GM18526 (cell line): ENCODE results near the gene BSG.

Experiments
- POLR2A ChIP-seq: IDR thresholded peaks from 3 replicates; pipeline ENCODE4 v1.6.1; 2011; ENCODE audit not compliant: insufficient read length; ENCODE audit errors: extremely low read depth

Gene BSG

DNA sequence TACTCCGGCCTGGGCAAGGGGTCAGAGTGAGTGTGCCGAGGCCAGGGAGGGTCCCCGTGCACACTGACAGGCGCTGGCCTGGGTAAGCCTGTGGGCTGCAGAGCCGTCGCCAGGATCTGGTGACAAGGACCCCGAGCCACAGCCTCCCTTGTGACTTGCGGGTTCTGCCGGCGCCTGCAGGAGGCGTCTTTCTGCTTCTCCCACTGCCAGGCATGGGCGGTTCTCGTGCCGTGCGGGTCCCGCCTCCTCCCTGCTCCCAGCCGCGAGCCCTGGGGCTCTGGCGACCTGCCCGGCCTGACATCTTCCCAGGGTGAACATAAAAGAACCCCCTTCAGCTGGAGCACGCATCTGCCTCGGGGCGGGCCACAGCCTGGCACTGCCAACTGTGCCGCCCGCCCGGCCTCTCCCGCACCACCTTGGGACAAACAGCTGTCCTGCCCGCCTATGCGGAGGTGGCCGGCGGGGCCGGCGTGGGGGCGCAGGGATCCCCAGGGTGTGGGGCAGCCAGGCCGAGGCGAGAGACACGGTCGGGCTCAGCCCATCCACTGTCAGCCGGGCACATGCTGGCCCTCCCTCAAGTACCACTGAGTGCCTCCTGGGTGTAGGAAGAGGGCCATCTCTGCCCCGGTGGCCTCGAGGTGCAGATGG, 15.8 kb downstream of the BSG start:
- no peak for TF ChIP-seq POLR2A

DNA sequence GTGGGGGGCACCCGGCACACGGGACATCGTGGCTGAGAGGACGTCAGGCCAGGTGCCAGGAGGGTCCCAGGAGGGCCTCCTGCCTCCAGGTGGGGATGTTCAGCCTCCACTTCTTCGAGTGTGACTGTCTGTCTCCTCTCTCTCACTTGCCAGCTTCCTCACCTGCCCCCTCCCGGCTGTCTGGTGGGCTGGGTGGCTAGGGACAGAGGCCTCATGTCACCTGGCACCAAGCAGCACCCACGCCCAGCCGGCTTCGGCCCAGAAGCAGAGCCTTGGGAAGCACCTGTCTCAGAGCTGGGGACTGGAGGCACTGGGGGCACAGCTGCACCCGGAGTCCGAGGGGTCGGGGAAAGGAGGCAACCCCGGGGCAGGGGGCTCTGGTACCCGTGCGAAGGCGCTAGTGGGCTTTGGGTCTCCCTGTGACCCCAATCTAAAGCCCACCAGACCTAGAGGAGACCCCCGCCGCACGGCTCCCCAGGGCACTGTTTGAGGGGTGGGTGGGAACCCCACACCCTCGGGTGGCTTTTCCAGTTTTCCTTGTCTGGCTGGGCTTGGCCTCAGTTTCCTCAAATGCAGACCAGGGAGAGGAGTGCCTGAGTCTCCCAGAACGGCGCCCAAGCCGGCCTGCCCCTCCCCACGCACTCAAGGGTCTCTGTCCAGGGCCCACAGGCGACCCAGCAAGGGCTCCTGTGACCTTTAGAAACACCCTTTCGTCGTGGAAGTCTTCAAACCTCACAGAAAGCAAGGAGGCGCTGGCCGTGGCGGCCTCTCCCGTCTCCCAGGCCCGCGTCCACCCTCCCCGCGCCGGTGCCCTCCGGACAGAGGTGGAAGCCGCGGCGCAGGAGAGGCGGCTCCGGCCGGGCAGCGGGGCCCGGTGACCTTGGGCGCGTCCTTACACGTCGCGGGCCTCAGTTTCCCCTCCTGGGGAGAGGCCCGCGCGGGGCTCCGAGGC, 16.6 kb downstream of the BSG start:
- TF ChIP-seq POLR2A = no peak

DNA sequence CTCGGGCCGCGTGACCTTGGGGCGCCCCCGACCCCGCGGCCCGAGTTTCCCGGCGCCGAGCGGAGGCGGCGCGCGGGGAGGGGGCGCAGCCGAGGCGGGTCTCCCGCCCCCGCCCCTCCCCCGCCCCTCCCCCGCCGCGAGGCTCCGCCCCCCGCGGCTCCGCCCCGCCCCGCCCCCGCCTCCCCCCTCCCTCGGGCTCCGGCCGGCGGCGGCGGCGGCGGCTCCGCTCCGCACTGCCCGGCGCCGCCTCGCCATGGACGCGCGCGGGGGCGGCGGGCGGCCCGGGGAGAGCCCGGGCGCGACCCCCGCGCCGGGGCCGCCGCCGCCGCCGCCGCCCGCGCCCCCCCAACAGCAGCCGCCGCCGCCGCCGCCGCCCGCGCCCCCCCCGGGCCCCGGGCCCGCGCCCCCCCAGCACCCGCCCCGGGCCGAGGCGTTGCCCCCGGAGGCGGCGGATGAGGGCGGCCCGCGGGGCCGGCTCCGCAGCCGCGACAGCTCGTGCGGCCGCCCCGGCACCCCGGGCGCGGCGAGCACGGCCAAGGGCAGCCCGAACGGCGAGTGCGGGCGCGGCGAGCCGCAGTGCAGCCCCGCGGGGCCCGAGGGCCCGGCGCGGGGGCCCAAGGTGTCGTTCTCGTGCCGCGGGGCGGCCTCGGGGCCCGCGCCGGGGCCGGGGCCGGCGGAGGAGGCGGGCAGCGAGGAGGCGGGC, 17.4 kb downstream of the BSG start, which contains the start of gene HCN2:
HCN2 (plus strand) TSS at position 189 of the 703 bp plus-strand sequence; CDS start at position 254, 65 bp downstream.
- TF ChIP-seq POLR2A = no peak

DNA sequence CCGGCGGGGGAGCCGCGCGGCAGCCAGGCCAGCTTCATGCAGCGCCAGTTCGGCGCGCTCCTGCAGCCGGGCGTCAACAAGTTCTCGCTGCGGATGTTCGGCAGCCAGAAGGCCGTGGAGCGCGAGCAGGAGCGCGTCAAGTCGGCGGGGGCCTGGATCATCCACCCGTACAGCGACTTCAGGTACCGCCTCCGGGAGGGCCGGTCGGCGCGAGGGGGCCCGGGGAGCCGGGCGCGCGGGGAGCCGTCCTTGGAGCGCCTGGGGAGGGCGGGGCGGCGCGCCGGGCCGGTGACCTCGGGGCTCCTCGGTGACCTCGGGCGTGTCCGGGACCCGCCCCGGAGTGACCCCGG, 18.0 kb downstream of the BSG start:
- TF ChIP-seq POLR2A = no peak

DNA sequence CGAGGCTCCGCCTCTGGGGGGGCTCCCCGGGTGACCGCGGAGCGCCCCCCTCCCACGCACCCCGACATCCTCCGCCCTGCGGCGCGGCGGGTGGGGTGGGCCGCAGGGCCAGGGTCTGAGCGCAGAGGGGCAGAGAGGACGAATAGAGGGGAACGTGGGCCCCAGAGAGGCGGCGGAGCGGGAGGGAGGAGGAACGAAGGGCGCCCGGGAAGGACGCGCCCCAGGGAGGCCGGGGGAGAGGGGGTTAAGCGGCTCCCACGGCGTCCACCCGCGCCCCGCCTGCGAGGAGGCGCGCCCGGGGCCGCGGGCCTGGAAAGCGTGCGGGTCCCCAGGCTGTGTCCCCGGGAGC, 18.3 kb downstream of the BSG start:
- no peak for TF ChIP-seq POLR2A

DNA sequence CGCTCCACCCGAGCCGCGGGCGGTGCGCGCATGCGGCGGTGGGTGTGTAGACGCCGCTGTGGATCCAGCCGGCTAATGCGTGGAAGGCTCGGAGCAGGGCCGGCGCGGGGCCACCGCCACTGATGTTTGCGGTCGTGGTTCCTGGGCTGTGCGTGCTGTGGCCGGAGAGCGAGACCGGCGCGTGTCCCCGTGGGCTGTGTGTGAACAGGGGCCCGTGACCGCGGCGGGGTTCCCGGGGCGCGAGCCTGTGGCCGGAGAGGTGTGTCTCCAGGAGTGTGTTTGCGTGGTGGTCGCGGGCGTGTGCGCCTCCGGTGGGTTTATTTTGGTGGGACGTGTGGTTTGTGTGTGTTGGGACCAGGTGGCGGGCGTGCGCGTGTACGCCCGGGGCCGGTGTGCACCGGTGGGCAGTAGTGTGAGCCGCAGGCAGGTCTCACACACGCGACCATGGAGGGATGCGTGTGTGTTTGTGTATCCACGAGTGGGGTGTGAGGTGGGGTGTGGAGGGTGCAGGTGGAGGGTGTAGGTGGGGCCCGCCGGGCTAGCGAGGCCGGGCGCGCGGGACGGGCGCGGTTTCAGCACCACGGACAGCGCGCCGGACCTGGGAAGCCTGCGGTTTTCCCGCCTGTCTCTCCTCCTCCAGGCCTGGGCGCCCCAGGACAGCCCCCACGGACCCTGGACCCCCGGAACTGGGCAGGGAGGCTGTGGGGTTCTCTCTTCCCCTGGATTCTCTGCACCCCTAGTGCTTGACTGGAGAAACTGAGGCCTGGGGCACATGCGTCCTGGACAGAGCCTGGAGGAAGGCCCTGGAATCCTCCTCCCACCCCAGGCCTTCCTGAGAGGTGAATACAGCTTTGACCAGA, 18.9 kb downstream of the BSG start:
- no peak for TF ChIP-seq POLR2A

DNA sequence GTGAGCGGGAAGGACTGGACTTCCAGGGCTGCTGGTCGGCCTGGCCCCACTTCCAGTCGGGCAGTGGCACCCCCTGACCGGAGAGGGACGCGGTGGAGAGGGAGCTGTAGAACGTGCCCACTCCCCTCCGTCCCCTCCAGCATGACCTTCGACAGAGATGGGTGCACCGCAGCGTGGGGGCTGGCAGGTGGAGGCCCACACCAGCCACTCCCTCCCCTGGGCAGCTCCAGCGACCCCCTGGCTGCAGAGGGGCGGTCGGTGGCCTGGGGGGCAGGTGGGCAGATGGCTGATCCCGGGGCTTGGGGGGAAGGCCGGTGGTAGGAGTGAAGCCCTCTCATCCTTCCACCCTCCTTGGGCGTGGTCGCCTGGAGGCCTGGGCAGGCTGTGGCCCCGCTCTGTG, 19.7 kb downstream of the BSG start:
- no peak for TF ChIP-seq POLR2A

DNA sequence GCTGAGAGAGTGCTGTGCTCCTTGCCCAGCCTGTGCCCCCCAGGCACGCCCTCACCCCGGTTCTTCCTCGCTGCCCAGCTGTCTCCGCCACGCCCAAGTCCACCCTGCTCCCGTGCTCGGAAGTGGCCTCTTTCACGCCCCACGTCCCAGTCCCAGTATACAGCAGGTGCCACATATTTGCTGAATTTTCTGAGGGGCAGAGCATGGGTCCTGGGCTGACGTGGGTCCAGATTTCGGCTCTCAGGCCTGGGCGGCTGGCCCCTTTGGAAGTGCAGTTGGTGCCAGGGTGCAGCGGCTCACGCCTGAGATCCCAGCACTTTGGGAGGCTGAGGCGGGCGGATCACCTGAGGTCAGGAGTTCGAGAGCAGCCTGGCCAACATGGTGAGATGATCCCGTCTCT, 20.7 kb downstream of the BSG start:
- no peak for TF ChIP-seq POLR2A

DNA sequence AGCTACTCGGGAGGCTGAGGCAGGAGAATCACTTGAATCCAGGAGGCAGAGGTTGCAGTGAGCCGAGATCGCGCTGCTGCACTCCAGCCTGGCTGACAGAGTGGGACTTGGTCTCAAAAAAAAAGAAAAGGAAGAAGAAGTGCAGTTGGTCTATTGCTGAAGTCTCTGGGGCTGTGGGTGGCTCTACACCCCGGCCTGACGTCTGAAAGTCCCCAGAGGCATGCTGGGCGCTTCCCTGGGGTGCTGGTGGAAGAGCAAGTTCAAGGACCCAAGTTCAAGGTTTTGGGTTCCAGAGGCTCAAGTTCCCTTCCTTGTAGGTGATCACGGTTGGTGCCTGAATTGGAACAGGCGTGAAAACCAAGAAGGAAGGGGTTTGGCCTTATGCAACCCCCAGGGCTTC, 21.1 kb downstream of the BSG start:
- no peak for TF ChIP-seq POLR2A

DNA sequence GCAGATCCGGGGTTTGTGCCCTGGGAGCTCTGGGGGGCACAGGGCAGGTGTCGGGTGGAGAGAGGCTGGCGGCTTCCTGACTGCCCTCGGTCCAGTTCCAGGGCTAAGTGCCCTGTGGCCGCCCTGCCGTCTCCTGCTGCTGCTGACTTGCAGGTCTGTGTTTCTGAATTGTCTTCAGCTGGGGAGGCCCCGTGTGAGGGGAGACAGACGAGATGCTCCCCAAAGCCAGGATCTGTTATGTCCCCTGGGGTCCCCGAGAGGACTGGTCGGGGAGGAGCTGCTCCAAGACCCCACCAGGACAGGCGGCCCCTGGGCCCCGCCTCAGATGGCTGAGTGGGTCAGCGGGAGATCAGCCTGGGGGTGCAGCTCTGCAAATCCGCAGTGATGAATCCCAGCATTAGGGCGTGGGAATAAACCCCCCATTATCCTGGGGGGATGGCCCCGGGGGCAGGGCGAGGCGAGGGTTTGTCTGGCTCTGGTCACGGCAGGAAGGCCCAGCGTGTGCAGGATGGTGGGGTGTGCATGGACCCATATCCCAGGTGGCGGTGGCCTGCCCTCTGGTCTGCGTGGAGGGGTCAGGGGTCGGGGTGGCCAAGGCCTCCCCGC, 22.0 kb downstream of the BSG start:
- no peak for TF ChIP-seq POLR2A

DNA sequence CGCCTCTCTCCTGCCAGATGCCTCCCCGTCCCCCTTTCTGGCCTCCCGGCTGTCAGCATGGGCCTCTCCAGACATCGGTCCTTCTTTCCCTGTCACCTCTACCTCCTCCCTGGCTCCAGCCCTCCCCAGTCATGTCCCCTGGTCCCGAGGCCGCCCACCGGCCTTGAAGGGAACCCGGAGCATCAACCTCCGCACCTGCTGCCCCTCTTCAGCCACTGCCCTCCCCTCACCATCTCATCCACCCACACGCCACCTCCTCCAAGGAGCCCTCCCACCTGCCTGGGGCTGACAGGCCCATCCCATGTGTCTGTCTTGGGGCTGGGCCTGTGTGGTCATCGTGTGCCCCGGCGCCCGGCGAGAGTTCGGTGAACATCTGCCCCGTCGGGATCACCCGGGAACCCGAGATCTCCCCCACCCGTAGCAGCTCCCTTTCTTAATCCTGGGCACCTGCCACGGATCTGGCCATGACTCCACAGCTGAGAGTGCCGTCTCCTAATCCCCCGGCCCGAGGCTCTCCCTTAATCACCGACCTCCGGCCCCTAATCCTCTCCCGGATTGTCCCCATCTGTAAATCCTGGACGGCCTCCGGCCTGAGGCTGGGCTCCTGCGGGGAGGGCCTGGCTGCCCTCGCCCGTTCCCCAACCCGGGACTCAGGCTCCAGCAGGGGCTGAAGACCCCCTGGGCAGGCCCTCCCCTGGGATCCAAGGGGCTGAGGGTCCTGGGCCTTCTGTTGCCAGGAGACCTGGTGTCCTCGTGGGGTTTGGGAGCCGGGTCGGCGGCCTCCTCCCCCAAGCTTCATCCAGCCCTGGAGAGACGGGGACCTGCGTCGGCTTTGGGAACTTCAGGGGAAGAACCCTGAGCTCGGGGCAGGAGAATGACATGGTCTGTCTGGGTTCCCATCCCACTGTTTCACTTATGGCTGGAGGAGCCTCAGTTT, 23.2 kb downstream of the BSG start:
- no peak for TF ChIP-seq POLR2A

DNA sequence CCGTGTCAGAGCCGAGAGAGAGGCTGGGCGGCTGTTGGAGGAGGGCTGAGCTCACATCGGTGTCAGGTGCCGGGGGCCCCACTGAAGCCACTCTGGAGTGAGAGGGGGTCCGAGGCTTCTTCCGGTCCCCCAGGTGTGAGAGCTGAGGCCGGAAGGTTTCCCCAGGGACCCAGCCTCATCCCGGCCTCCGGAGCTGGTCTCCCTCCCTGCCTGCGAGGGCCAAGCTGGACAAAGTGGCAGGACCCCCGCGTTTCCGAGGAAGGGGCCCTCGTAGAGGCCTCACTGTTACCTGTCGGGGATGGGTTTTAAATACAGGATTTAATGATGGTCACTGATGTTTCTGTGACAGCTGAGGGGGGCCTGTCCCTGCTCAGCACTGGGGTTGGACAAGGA, 23.9 kb downstream of the BSG start:
- no peak for TF ChIP-seq POLR2A
